Activated CD4-positive, alpha-beta T cell treated with anti-CD3 and anti-CD28 coated beads for 48 hours (primary cell): ENCODE data around the gene GRID2.

Experiments used
- DNase-seq: peaks from one replicate; pipeline ENCODE4 v3.0.0-alpha.2; 2020

GRID2 gene

DNA sequence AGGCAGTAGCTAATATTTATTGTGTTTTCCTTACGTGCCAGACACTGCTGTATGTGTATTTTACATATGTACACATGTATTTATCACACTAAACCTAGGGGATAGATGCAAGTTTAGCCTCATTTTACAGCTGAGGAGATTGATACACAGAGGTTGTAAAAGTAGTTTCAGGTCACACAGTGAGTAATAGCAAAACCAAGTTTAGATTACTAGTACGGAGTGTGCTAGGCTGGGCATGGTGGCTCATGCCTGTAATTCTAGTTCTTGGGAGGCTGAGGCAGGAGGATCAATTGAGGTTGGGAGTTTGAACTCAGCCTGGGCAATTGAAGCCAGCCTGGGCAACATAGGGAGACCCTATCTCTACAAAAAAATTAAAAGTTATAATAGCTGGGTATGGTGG lies 823.7 kb downstream of the GRID2 start:
- DNase-seq = no peak

- no peak for DNase-seq
Measured at GRCh38 chr4:93132631-93133030, 828.9 kb downstream of the GRID2 start.

DNA sequence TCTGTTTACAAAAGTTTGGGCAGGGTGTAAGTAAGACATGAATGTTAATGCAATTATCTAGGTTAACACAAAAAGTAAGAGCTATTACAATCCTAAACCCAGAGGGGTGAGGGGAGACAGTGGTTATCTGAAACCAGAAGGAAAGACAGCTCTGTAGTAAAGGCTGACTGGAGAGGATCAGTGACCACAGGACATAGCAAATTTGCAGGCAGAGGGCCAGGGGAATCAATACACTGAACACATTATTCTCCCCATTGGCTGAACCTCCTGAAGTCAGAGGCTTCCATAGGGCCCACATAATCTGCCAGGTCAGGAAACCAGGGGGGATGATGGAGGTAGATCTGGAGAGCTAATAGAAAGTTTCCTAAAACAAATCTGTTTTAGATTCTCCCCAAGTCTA lies 835.4 kb downstream of the GRID2 start:
- no peak for DNase-seq

- no peak for DNase-seq
Measured at GRCh38 chr4:93143902-93144301, 840.1 kb downstream of the GRID2 start.

DNA sequence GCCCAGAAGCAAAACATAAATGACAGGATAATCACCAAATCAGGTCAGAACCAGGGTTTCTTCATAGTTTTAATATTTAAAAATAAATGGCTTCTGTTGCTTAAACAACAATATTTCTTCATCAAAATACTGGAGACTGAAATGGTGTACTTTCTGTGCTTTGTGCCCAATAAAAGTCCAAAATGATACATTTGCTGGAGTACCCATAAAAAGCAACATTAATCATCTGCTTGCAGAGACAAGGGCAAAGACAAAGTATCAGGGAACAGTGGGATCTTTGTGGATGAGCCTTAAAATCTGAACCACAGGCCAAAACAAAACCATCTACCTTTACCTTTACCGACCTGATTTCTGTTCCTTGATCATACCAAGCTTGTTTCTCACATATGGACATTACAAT lies 840.9 kb downstream of the GRID2 start:
- no peak for DNase-seq

DNA sequence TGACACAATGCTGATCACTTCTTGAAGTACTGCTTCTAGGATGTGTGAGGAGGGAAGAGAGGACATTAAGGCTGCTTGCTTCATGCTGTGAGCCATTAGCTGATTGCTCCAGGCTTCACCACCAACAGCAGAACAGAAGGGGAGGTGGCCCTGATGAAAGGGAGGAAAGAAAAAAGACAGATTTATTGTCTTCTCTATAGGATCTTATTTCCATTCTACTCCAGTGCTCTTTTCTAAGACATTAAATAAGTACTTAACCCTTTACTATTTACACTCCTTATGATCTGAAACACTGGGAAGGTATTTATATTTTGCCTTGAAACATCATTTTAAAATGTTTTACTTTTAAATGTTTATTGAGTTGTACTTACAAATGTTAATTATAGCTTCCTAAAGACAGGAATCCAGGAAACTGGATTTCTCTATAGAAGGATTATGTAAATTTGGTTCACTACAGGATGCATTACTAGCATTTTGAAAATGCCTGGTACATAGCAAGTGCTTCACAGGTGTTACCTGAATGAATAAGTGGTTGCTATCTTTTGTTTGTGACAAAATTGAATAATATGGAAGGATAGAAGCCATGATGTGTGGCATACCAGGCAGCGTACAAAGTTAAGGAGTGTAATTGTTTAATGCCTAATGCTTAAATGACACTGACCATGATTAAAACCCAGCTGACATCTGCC lies 843.9 kb downstream of the GRID2 start:
- DNase-seq = no peak

DNA sequence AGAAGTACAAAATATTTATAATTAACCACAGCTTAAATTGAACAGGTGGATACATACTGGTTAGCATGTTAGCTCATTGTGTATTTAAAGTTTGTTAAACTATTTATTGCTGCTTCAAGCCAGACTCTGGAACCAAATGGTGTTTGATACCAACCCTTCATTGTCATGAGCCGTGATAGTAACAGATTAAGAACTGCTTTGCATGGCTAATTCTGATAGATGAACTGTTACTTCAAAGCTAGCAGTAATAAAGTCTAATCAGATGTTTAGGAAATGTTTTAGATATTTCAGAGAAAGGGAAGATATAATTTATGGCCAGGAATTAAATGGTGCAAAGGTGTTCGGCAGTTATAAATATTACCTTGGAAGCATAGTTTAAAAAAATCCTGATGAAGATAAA lies 848.7 kb downstream of the GRID2 start:
- no peak for DNase-seq

DNA sequence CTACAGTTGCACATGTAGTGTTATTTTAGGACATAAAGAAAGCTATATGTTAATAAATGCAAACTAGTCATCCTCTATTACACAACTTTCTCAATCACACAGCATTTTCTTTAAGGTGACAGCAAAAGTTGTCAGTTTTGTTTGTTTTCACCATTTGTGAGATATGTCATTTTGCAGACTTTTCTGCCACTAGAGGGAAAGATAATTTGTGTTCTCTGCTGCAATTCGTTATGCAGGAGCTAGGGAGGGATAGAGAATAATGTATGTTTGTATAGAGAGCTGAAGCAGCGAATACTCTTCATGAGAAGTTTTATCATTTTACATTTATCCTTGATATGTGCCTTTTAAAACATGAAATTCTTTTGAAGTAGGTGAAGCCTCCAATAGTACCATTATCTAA lies 854.2 kb downstream of the GRID2 start:
- DNase-seq = no peak

DNA sequence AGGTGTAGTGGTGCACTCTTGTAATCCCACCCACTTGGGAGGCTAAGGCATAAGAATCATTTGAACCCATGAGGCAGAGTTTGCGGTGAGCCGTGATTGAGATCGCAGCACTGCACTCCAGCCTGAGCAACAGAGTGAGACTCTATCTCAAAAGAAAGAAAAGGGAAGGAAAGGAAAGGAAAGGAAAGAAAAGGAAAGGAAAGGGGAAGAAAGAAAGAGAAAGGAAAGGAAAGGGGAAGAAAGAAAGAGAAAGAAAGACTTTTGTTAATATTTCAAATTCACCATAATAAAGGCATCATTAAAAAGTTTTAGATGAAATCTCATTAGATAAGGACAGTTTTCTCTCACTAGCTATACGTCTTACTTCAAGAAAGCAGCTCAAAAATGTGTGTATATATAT lies 864.3 kb downstream of the GRID2 start:
- no peak for DNase-seq

DNA sequence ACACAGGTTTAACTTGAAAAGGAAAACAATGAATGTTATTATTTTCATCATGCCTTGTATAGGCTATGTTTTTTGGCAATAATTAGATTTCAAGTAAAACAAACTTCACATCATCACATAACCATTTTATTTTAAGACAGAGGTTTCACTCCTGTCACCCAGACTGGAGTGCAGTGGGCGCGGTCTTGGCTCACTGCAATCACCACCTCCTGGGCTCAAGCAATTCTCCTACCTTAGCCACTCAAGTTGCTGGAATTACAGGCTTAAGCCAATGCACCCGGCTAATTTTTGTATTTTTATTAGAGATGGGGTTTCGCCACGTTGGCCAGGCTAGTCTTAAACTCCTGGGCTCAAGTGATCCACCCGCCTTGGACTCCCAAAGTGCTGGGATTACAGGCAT lies 866.2 kb downstream of the GRID2 start:
- DNase-seq = no peak

- DNase-seq = no peak
Measured at GRCh38 chr4:93174598-93174997, 870.8 kb downstream of the GRID2 start.

GRCh38 chr4:93178279-93178678 lies 874.5 kb downstream of the GRID2 start:
- no peak for DNase-seq

DNA sequence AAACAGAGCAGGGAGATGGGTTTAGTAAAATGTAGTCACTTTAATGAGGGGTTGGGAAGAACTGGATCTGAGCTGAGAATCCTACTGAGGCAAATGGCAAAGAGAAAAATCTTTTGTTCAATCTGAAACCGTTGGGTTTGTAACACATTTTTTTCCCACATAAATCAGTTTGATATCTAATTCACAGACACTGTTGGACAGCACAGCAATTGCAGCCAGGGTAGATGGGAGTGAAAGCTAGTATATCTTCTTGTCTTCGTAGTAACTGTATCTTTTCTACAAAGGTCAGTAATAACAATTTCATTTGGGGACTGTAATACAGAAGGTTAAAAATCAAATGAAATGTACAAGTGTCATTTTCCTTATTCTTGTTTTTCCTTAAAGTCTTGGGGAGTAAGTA lies 875.3 kb downstream of the GRID2 start:
- DNase-seq = no peak

- no peak for DNase-seq
Measured at GRCh38 chr4:93182722-93183121, 879.0 kb downstream of the GRID2 start.

DNA sequence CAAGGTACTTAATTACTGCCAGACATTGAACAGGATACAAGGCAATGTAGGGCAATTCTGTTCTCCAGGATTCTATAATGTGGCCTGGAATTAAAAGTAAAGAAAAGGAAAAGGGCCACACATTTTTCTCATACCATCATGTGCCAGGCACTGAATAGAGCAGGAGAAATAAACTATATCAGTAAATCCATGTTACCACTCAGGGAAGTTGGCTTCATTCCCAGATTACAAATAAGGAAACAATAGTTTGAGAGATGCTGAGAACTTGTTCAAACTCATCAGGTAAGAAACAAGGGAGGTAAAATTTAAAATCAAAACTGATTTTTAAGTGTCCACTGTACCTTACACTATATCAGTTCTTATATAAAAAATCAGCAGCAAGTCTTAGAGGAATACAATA lies 879.8 kb downstream of the GRID2 start:
- DNase-seq = no peak

DNA sequence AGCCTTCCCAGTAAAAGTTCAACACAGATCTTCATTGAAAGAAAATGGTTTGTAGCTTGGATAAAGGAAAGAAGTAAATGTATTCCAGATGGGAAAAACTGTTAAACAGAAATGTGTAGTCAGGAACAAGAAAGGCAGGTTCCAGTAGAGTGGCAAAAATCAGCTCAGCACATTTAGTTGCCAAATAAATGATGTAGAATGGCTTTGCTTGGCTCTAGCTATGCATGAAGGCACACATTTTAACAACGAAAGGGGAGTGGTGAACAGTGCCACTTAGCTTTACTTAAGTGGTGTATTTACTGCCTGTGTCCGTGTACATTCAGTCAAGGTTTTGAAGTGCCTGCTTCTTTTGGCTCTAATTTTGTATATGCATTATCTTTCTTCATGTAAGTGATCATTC lies 880.3 kb downstream of the GRID2 start:
- no peak for DNase-seq

DNA sequence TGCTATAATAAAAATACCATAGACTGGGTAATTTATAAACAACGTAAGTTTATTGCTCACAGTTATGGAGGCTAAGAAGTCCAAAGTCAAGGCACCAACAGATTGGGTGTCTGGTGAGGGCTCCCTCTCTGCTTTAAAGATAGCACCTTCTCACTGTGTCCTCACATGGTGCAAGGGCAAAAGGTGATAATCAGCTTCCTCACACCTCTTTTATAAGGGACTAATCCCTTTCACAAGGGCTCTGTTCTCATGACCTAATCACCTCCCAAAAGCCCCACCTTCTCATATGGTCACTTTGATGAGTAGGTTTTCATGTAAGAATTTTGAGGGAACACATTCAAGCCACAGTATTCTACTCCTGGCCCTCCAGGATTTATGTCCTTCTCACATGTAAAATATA lies 883.1 kb downstream of the GRID2 start:
- no peak for DNase-seq

DNA sequence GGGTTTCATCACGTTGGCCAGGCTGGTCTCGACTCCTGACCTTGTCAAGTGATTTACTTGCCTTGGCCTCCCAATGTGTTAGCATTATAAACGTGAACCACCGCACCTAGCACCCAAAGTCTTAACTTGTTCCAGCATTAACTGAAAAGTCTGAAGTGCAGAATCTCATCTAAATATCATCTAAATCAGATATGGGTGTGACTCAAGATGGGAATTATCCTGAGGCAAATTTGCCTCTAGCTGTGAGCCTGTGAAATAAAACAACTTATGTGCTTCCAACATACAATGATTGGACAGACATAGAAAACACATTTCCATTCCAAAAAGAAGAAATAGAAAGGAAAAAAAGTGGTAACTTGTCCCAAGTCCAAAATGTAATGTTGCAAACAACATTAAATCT lies 883.7 kb downstream of the GRID2 start:
- no peak for DNase-seq

- DNase-seq = no peak
Measured at GRCh38 chr4:93187892-93188291, 884.1 kb downstream of the GRID2 start.

GRCh38 chr4:93199492-93199891 lies 895.7 kb downstream of the GRID2 start:
- DNase-seq = no peak

DNA sequence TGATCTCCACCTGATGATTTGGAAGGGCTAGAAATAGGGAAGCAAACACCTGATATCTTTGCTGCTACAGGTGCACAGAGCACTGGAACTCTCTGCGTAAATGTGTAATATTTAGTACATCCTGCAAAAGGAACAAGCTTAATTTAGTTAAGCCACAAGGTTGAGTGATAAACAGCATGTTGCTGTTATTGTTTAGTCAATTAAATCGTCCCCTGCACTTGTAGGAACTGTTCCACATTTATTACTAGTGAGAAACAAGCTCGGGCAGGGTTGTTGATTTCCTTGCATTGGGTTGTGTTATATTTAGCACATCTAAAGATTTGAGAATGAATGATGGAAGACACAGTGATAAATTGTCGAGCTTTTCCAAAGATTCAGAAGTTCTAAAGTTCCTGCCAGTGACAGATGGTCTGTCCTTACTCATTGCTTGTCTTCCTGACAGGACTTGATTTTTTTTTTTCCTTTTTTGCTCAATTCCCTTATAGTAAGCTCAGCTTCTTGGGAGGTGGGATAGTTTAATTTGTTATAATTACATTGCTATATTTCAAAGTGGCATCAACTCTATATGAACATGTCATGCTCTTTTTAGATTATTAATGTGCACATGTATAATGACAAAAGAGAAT lies 897.8 kb downstream of the GRID2 start:
- DNase-seq = no peak

DNA sequence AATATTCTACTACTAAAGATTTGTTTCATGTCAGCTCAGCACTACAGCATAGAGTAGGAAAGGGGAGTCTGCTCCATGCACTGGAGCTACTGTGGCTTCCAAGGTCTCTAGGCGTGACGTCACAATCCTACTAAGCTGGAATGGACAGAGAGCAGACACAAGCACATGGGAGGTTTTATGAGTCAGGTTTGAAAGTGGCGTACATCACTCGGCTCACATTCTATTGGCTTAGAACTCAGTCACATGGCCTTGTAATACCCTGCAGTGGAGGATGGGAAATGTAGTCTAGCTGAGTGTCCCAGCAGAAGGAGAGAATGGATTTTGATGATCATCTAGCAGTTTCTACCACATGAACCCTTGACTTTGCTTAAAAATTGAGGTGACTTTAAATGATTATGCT lies 899.9 kb downstream of the GRID2 start:
- no peak for DNase-seq

- no peak for DNase-seq
Measured at GRCh38 chr4:93212250-93212649, 908.5 kb downstream of the GRID2 start.

DNA sequence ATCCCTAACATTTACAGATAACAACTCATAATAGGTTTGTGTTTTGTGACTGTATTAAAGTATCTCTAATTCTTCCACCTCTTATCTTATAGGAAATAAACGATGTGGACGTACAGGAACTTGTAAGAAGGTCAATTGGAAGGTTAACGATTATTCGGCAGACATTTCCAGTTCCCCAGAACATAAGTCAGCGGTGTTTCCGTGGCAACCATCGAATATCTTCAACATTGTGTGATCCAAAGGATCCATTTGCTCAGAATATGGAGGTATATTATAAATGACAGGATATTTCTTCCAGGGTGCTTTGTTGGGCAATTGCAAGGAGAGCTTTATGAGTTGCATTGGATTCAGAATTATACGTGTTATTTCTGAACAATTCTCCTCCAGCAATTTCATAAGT lies 912.9 kb downstream of the GRID2 start:
- no peak for DNase-seq

DNA sequence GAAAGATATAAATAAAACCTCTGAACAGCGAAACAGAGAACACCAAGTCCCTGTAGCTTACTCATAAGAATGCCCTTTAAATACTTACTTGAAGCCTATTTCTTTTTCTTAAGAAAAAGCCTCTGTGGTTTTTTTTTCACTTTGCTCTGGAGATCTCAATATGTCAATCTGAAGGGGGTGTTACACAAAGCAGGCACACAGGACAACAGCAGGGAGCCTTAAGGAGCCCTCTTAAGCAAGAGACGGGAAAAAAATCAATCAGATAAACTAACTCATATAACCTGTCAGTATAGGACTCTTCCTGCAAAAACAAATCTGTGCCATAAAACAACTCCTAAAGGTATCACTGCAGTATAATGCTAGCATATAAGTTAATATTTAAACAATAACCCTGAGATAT lies 913.7 kb downstream of the GRID2 start:
- no peak for DNase-seq
